ENCODE measurements around the gene ZNF385C.

DNA sequence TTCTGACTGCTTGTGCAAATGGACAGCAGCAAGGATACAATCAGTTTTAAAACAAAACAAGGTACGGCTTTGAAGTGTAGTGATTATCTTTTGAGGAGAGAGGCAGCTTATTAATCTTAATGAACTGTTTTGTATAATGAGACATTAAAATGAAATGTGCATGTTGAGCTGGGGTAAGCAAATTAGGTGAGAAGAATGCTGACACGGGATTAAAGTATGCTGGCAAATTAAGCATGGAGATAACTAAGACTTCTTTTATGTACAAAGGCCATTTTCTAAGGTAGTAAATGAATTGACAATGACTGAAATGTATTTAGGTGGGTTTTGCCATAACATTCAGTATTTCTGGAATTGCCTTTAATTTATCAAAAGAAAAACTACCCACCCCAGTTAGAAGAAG is 99.8 kb downstream of the ZNF385C start:
- TF ChIP-seq, protein P1, sequence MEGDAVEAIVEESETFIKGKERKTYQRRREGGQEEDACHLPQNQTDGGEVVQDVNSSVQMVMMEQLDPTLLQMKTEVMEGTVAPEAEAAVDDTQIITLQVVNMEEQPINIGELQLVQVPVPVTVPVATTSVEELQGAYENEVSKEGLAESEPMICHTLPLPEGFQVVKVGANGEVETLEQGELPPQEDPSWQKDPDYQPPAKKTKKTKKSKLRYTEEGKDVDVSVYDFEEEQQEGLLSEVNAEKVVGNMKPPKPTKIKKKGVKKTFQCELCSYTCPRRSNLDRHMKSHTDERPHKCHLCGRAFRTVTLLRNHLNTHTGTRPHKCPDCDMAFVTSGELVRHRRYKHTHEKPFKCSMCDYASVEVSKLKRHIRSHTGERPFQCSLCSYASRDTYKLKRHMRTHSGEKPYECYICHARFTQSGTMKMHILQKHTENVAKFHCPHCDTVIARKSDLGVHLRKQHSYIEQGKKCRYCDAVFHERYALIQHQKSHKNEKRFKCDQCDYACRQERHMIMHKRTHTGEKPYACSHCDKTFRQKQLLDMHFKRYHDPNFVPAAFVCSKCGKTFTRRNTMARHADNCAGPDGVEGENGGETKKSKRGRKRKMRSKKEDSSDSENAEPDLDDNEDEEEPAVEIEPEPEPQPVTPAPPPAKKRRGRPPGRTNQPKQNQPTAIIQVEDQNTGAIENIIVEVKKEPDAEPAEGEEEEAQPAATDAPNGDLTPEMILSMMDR (IDR thresholded peaks at IDR 0.05) = no peak
- TF ChIP-seq POLR2A (IDR thresholded peaks at IDR 0.05) = no peak

All from body of pancreas (tissue), 4 donors.